ENCODE results near the gene EXT2. TPM values are rescaled to one million over a fixed set of nuclear protein-coding genes. Genes with fewer than 3 reads are reported as not detected.

The EXT2 gene
- total and polyA plus RNA-seq, 4 donors = 54.8 to 96.2 (median 74.3) TPM

GRCh38 chr11:44082645-44083044, 12.8 kb upstream of the EXT2 start:
- Histone ChIP-seq H3K9me3 (ENCODE audit: control insufficient read depth, insufficient read depth, low read length) (no peaks in the 10 kb centered on the region), H3K4me3 (ENCODE audit: low read depth, low read length) (no peak overlapping the region), H3K27me3 (ENCODE audit: control insufficient read depth, insufficient read depth, low read length) (no peaks in the 10 kb centered on the region), H3K4me1 (ENCODE audit: control insufficient read depth, insufficient read depth, low read length) (no peaks in the 10 kb centered on the region), H3K27ac (ENCODE audit: low read depth, low read length) (no peak overlapping the region), H3K36me3 (ENCODE audit: control insufficient read depth, insufficient read depth, low read length) (peaks cover 9% of the 10 kb centered on the region)
- 90% methylated on average over 2 of the region's 4 CpGs for WGBS (ENCODE audit: insufficient coverage)
- DNase-seq (ENCODE audit: low read depth in 4 of 6, low spot score in 6 of 6) = no peak

- Histone ChIP-seq H3K27me3 (ENCODE audit: control insufficient read depth, insufficient read depth, low read length) (no peaks in the 10 kb centered on the region), H3K4me3 (ENCODE audit: low read depth, low read length) (no peak overlapping the region), H3K4me1 (ENCODE audit: control insufficient read depth, insufficient read depth, low read length) (no peaks in the 10 kb centered on the region), H3K36me3 (ENCODE audit: control insufficient read depth, insufficient read depth, low read length) (peaks cover 9% of the 10 kb centered on the region), H3K27ac (ENCODE audit: low read depth, low read length) (no peak overlapping the region), H3K9me3 (ENCODE audit: control insufficient read depth, insufficient read depth, low read length) (no peaks in the 10 kb centered on the region)
- 90% methylated on average over 10 of the region's 10 CpGs for WGBS (ENCODE audit: insufficient coverage)
- no peak for DNase-seq (ENCODE audit: low read depth in 4 of 6, low spot score in 6 of 6)
These were observed 12.0 kb upstream of the EXT2 start for GRCh38 chr11:44083433-44083832.

- no peaks in the 10 kb centered on the region for H3K27me3 ChIP-seq (ENCODE audit: control insufficient read depth, insufficient read depth, low read length)
- H3K9me3 ChIP-seq (ENCODE audit: control insufficient read depth, insufficient read depth, low read length) = no peaks in the 10 kb centered on the region
- H3K36me3 ChIP-seq (ENCODE audit: control insufficient read depth, insufficient read depth, low read length) = peaks cover 6% of the 10 kb centered on the region
- H3K4me1 ChIP-seq (ENCODE audit: control insufficient read depth, insufficient read depth, low read length) = no peaks in the 10 kb centered on the region
- no CpG with 5 or more reads among the region's 5 CpGs for WGBS (ENCODE audit: insufficient coverage)
- no peak overlapping the region for H3K27ac ChIP-seq (ENCODE audit: low read depth, low read length)
- DNase-seq (ENCODE audit: low read depth in 4 of 6, low spot score in 6 of 6) = peak in 1 of 6 donors; percentile 12
- no peak overlapping the region for H3K4me3 ChIP-seq (ENCODE audit: low read depth, low read length)
These were observed 11.6 kb upstream of the EXT2 start for GRCh38 chr11:44083906-44084305.

GRCh38 chr11:44085330-44085729, 10.1 kb upstream of the EXT2 start:
- H3K9me3 ChIP-seq (ENCODE audit: control insufficient read depth, insufficient read depth, low read length) = no peaks in the 10 kb centered on the region
- H3K27me3 ChIP-seq (ENCODE audit: control insufficient read depth, insufficient read depth, low read length) = no peaks in the 10 kb centered on the region
- WGBS (ENCODE audit: insufficient coverage) = no CpG with 5 or more reads among the region's 1 CpG
- no peak overlapping the region for H3K4me3 ChIP-seq (ENCODE audit: low read depth, low read length)
- H3K27ac ChIP-seq (ENCODE audit: low read depth, low read length) = no peak overlapping the region
- DNase-seq (ENCODE audit: low read depth in 4 of 6, low spot score in 6 of 6) = no peak
- peaks cover 6% of the 10 kb centered on the region for H3K36me3 ChIP-seq (ENCODE audit: control insufficient read depth, insufficient read depth, low read length)
- H3K4me1 ChIP-seq (ENCODE audit: control insufficient read depth, insufficient read depth, low read length) = no peaks in the 10 kb centered on the region

- Histone ChIP-seq H3K27ac (ENCODE audit: low read depth, low read length) (no peak overlapping the region), H3K27me3 (ENCODE audit: control insufficient read depth, insufficient read depth, low read length) (no peaks in the 10 kb centered on the region), H3K4me1 (ENCODE audit: control insufficient read depth, insufficient read depth, low read length) (no peaks in the 10 kb centered on the region), H3K9me3 (ENCODE audit: control insufficient read depth, insufficient read depth, low read length) (no peaks in the 10 kb centered on the region), H3K36me3 (ENCODE audit: control insufficient read depth, insufficient read depth, low read length) (peaks cover 3% of the 10 kb centered on the region), H3K4me3 (ENCODE audit: low read depth, low read length) (no peak overlapping the region)
- 100% methylated on average over 4 of the region's 4 CpGs for WGBS (ENCODE audit: insufficient coverage)
- DNase-seq (ENCODE audit: low read depth in 4 of 6, low spot score in 6 of 6) = no peak
These were observed 7.1 kb upstream of the EXT2 start for GRCh38 chr11:44088377-44088776.

- DNase-seq (ENCODE audit: low read depth in 4 of 6, low spot score in 6 of 6) = no peak
- H3K4me1 ChIP-seq (ENCODE audit: control insufficient read depth, insufficient read depth, low read length) = no peaks in the 10 kb centered on the region
- no peak overlapping the region for H3K27ac ChIP-seq (ENCODE audit: low read depth, low read length)
- H3K36me3 ChIP-seq (ENCODE audit: control insufficient read depth, insufficient read depth, low read length) = no peaks in the 10 kb centered on the region
- no peaks in the 10 kb centered on the region for H3K9me3 ChIP-seq (ENCODE audit: control insufficient read depth, insufficient read depth, low read length)
- H3K4me3 ChIP-seq (ENCODE audit: low read depth, low read length) = no peak overlapping the region
- 94% methylated on average over 3 of the region's 4 CpGs for WGBS (ENCODE audit: insufficient coverage)
- no peaks in the 10 kb centered on the region for H3K27me3 ChIP-seq (ENCODE audit: control insufficient read depth, insufficient read depth, low read length)
These were observed 6.6 kb upstream of the EXT2 start for GRCh38 chr11:44088871-44089270.

GRCh38 chr11:44090539-44090938, 4.9 kb upstream of the EXT2 start:
- Histone ChIP-seq H3K4me1 (ENCODE audit: control insufficient read depth, insufficient read depth, low read length) (no peaks in the 10 kb centered on the region), H3K27ac (ENCODE audit: low read depth, low read length) (no peak overlapping the region), H3K36me3 (ENCODE audit: control insufficient read depth, insufficient read depth, low read length) (no peaks in the 10 kb centered on the region), H3K27me3 (ENCODE audit: control insufficient read depth, insufficient read depth, low read length) (no peaks in the 10 kb centered on the region), H3K9me3 (ENCODE audit: control insufficient read depth, insufficient read depth, low read length) (no peaks in the 10 kb centered on the region), H3K4me3 (ENCODE audit: low read depth, low read length) (no peak overlapping the region)
- no CpG with 5 or more reads among the region's 1 CpG for WGBS (ENCODE audit: insufficient coverage)
- DNase-seq (ENCODE audit: low read depth in 4 of 6, low spot score in 6 of 6) = no peak

- no peaks in the 10 kb centered on the region for H3K9me3 ChIP-seq (ENCODE audit: control insufficient read depth, insufficient read depth, low read length)
- H3K36me3 ChIP-seq (ENCODE audit: control insufficient read depth, insufficient read depth, low read length) = peaks cover 1% of the 10 kb centered on the region
- H3K4me1 ChIP-seq (ENCODE audit: control insufficient read depth, insufficient read depth, low read length) = peaks cover 8% of the 10 kb centered on the region
- H3K27me3 ChIP-seq (ENCODE audit: control insufficient read depth, insufficient read depth, low read length) = no peaks in the 10 kb centered on the region
- DNase-seq (ENCODE audit: low read depth in 4 of 6, low spot score in 6 of 6) = peak; percentile 67 to 97 (median 83)
- 10% methylated on average over 5 of the region's 11 CpGs for WGBS (ENCODE audit: insufficient coverage)
- H3K27ac ChIP-seq (ENCODE audit: low read depth, low read length) = no peak overlapping the region
- no peak overlapping the region for H3K4me3 ChIP-seq (ENCODE audit: low read depth, low read length)
These were observed 1.1 kb upstream of the EXT2 start for GRCh38 chr11:44094260-44094868.

- Histone ChIP-seq H3K4me3 (ENCODE audit: low read depth, low read length) (peak overlapping the region; percentile 66), H3K9me3 (ENCODE audit: control insufficient read depth, insufficient read depth, low read length) (no peaks in the 10 kb centered on the region), H3K4me1 (ENCODE audit: control insufficient read depth, insufficient read depth, low read length) (peaks cover 8% of the 10 kb centered on the region), H3K27me3 (ENCODE audit: control insufficient read depth, insufficient read depth, low read length) (no peaks in the 10 kb centered on the region), H3K27ac (ENCODE audit: low read depth, low read length) (no peak overlapping the region), H3K36me3 (ENCODE audit: control insufficient read depth, insufficient read depth, low read length) (peaks cover 7% of the 10 kb centered on the region)
- WGBS (ENCODE audit: insufficient coverage) = 10% methylated on average over 17 of the region's 18 CpGs
- DNase-seq (ENCODE audit: low read depth in 4 of 6, low spot score in 6 of 6) = no peak
These were observed 1.1 kb downstream of the EXT2 start for GRCh38 chr11:44096360-44097185.

- no peak for DNase-seq (ENCODE audit: low read depth in 4 of 6, low spot score in 6 of 6)
- no peaks in the 10 kb centered on the region for H3K9me3 ChIP-seq (ENCODE audit: control insufficient read depth, insufficient read depth, low read length)
- 100% methylated on average over 1 of the region's 2 CpGs for WGBS (ENCODE audit: insufficient coverage)
- H3K36me3 ChIP-seq (ENCODE audit: control insufficient read depth, insufficient read depth, low read length) = peaks cover 7% of the 10 kb centered on the region
- H3K4me1 ChIP-seq (ENCODE audit: control insufficient read depth, insufficient read depth, low read length) = peaks cover 8% of the 10 kb centered on the region
- H3K27ac ChIP-seq (ENCODE audit: low read depth, low read length) = no peak overlapping the region
- no peak overlapping the region for H3K4me3 ChIP-seq (ENCODE audit: low read depth, low read length)
- H3K27me3 ChIP-seq (ENCODE audit: control insufficient read depth, insufficient read depth, low read length) = no peaks in the 10 kb centered on the region
These were observed 2.3 kb downstream of the EXT2 start for GRCh38 chr11:44097821-44098220.

All from spinal cord (tissue), 10 donors.